ENCODE measurements around the gene MFAP2.

DNA sequence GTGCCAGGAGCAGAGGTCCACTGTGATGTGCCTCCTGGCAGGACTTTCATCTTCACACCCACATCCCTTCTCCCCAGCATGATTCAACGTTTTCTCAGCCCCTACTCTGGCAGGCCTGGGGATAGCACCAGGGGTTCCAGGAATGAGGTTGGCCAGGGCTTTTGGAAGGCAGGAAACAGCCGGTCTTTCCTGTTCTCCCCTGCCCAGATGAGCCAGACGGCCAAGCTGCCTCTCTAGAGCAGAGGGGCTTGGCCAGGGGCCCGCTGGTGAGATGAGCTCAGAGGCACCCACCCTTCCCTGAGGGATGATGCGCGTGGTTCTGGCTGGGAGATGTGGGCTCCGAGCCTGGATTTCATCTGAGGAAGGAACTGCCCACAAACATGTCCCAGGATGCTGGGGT lies 4.3 kb upstream of the MFAP2 start:
- TF ChIP-seq, protein P1, sequence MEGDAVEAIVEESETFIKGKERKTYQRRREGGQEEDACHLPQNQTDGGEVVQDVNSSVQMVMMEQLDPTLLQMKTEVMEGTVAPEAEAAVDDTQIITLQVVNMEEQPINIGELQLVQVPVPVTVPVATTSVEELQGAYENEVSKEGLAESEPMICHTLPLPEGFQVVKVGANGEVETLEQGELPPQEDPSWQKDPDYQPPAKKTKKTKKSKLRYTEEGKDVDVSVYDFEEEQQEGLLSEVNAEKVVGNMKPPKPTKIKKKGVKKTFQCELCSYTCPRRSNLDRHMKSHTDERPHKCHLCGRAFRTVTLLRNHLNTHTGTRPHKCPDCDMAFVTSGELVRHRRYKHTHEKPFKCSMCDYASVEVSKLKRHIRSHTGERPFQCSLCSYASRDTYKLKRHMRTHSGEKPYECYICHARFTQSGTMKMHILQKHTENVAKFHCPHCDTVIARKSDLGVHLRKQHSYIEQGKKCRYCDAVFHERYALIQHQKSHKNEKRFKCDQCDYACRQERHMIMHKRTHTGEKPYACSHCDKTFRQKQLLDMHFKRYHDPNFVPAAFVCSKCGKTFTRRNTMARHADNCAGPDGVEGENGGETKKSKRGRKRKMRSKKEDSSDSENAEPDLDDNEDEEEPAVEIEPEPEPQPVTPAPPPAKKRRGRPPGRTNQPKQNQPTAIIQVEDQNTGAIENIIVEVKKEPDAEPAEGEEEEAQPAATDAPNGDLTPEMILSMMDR (IDR thresholded peaks at IDR 0.05; ENCODE audit: insufficient read depth, low read length, poor library complexity, severe bottlenecking), result no peak
- no peak for TF ChIP-seq EZH2phosphoT487 (conservative IDR thresholded peaks at IDR 0.05; ENCODE audit: low read length)

All from SU-DHL-6 (cell line).